ENCODE data around the gene APBB3. TPM values are rescaled to one million over a fixed set of nuclear protein-coding genes. Genes with fewer than 3 reads are reported as not detected.

Gene APBB3
- total and polyA plus RNA-seq, 9 of the 15 experiments (the other 6 are each of a cell fraction or from before 2014, with no cell fraction given), result 0.17 to 24.3 (median 9.5) TPM

- TF ChIP-seq BCLAF1 (IDR thresholded peaks at IDR 0.05; ENCODE audit: borderline replicate concordance in 1 of 2, control insufficient read depth in 1 of 2, low read depth in 2 of 2, low read length in 1 of 2) (peak in 1 of 2 experiments; percentile 78; a peak in 1 of 4 replicates), GATA2 (CRISPR knock-in tag; IDR thresholded peaks at IDR 0.05) (no peak), MITF (IDR thresholded peaks at IDR 0.05) (peak; percentile 81; the same call in 1 of the 2 replicates), E2F5 (CRISPR knock-in tag; IDR thresholded peaks at IDR 0.05) (0 out of 2 replicates have a peak, but pooled peaks have one; percentile 30), ZBTB12 (CRISPR knock-in tag; IDR thresholded peaks at IDR 0.05) (peak; percentile 95), CCNT2 (IDR thresholded peaks at IDR 0.05; ENCODE audit: borderline replicate concordance, extremely low read depth, insufficient read length, low read depth, low read length) (peak; percentile 70), ZZZ3 (IDR thresholded peaks at IDR 0.05) (no peak), RREB1 (CRISPR knock-in tag; IDR thresholded peaks at IDR 0.05) (no peak), CEBPB (tag; IDR thresholded peaks at IDR 0.05) (peak; percentile 20; the same call in 1 of the 2 replicates), PHF8 (IDR thresholded peaks at IDR 0.05; ENCODE audit: borderline replicate concordance, low read length) (peak; percentile 95), ZFX (CRISPR knock-in tag; IDR thresholded peaks at IDR 0.05) (peak; percentile 97), NR3C1 (CRISPR knock-in tag; IDR thresholded peaks at IDR 0.05) (no peak), HNRNPH1 (optimal IDR thresholded peaks at IDR 0.05; ENCODE audit: low read depth, low read length) (no peak)
These were observed at the start of gene APBB3, which contains the start of gene SLC35A4 (continued) for GRCh38 chr5:140564196-140565023.

All from K562 (cell line).